Fibroblast of lung (primary cell): ENCODE results near the gene SPEF1.

Experiments used
- EZH2 ChIP-seq: IDR thresholded peaks from 2 replicates; pipeline ENCODE4 v1.5.1; 2012; ENCODE audit warnings: low read length, control low read depth, mild to moderate bottlenecking; ENCODE audit errors: missing control alignments
- TF ChIP-seq, protein P1 (sequence below), 2 donors: IDR thresholded peaks in 1 of 2; conservative IDR thresholded peaks in 1 of 2; 1 replicate in 1 of 2; 2 replicates in 1 of 2; pipeline ENCODE4 v1.5.1; 2011 to 2012; ENCODE audit warnings: low read length in 2 of 2, control low read depth in 1 of 2, inconsistent platforms in 1 of 2, low read depth in 1 of 2, mild to moderate bottlenecking in 1 of 2

DNA sequence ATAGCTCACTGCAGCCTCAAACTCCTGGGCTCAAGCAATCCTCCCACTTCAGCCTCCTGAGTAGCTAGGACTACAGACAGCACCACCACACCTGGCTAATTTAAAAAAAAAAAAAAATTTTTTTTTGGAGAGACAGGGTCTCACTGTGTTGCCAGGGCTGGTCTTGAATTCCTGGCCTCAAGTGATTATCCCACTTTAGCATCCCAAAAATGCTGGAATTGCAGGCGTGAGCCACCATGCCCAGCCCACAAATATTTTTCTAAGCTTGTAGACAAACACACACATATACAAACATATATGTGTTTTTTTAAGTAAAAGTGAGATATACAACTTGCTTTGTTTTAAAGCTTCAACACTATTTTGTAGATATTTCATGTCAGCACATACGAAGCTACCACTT, 38.0 kb downstream of the SPEF1 start:
- TF ChIP-seq, protein P1, sequence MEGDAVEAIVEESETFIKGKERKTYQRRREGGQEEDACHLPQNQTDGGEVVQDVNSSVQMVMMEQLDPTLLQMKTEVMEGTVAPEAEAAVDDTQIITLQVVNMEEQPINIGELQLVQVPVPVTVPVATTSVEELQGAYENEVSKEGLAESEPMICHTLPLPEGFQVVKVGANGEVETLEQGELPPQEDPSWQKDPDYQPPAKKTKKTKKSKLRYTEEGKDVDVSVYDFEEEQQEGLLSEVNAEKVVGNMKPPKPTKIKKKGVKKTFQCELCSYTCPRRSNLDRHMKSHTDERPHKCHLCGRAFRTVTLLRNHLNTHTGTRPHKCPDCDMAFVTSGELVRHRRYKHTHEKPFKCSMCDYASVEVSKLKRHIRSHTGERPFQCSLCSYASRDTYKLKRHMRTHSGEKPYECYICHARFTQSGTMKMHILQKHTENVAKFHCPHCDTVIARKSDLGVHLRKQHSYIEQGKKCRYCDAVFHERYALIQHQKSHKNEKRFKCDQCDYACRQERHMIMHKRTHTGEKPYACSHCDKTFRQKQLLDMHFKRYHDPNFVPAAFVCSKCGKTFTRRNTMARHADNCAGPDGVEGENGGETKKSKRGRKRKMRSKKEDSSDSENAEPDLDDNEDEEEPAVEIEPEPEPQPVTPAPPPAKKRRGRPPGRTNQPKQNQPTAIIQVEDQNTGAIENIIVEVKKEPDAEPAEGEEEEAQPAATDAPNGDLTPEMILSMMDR (conservative IDR thresholded peaks at IDR 0.05 in 1 of 2, IDR thresholded peaks at IDR 0.05 in 1 of 2; ENCODE audit: low read depth in 1 of 2, low read length in 2 of 2) = no peak
- TF ChIP-seq EZH2 = no peak
